NCI-H82 treated with DMSO at 0.1 percent for 48 hours (cell line): ENCODE data around the gene CLK1.

Source experiments
- DNase-seq: peaks from one replicate; lab custom pipeline; 2025; ENCODE audit not compliant: unreplicated experiment; lab: John Stamatoyannopoulos, UW

Gene CLK1

DNA sequence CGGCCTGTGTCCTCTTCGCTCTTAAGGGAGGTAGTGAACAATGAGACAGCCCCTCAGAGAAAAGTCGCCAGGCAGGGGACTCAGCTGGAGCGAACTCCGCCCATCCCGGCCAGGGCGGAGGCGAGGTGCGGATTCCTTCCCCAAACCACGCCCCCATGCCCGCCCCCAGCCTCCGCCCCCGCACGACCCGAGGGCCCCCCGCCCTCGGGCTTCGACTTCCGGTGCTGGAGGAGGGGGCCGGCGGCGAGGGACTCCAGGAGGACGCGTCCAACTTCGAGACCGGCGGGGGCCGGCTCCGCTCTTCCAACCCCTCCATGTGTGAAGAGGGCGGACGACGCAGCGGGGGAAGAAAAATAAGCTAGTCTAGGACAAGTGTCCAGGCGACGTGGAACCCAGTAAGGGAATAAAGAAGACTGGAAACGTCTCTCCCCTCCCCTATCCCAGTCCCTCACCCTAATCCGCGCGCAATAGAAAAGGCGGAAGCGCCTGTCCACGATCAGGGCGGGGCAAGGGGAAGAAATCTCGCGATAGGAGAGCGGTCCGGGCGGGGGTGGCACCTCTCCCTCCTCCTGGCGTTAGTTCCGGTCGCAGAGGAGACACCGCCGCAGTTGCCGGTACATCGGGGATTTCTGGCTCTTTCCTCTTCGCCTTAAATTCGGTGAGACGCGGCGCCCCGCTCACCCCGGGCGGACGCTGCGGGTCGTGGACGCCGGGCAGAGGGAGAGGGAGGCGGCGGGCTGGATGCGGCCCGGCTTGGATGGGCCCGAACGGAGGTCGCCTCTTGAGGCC, 52.9 kb downstream of the CLK1 start, which contains the start of gene BZW1:
TSS of gene BZW1 (plus strand) at position 578 of the 789 bp plus-strand sequence. CDS start 1,308 bp downstream, outside the sequence.
- DNase-seq: peak; percentile 91

DNA sequence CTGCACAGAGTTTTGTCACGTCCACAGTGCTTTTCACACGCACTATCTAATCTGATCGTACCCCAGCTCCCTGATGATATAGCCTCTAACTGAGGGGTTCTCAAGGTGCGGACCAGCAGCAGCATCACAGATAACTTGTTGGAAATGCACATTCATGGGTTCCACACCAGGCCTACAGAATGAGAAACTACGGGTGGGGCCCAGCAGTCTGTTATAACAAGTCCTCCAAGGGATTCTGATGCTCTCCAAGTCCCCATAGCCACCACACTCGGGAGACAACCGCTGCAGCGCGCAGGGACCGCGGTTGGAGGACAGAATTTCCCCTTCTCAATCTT, 53.5 kb downstream of the CLK1 start:
- no peak for DNase-seq

GRCh38 chr2:200810252-200810997, 54.0 kb downstream of the CLK1 start:
- DNase-seq: no peak

GRCh38 chr2:200809506-200810251, 54.8 kb downstream of the CLK1 start:
- DNase-seq: no peak
